HEK293T (cell line): ENCODE data around the gene NSDHL.
"Not testable (repeated sequence)": the region's sequence is repeated elsewhere in the genome, so short reads cannot be mapped to it uniquely, and the experiment has no call there.

ENCODE experiments used
- FOXM1 ChIP-seq: fragments of 450-650 bp; IDR thresholded peaks from 2 replicates; pipeline ENCODE4 v1.6.1; 2017; ENCODE audit warnings: mild to moderate bottlenecking, borderline replicate concordance
- TF ChIP-seq, protein P1 (sequence below): fragments of 450-650 bp; IDR thresholded peaks from 2 replicates; pipeline ENCODE4 v1.6.1; 2016

DNA sequence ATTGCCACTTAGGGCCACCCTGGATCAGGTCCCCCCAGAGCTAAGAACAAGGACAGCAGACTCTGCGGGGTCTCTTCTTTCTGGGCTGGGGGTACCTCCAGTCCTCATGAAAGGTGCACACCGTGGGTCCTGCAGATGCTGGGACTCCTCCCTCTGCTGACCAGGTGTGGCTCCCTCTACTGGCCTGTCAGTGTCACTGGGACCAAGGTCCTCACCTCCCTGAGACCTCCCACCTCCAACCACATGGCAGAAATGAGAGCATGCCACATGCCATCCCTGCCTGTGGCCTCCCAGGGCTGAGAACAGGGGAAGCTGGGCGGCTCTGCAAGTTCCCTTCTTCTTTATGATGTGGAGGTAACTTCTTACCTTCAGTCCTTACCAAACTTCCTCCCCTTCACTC, 43.8 kb upstream of the NSDHL start:
- TF ChIP-seq, protein P1, sequence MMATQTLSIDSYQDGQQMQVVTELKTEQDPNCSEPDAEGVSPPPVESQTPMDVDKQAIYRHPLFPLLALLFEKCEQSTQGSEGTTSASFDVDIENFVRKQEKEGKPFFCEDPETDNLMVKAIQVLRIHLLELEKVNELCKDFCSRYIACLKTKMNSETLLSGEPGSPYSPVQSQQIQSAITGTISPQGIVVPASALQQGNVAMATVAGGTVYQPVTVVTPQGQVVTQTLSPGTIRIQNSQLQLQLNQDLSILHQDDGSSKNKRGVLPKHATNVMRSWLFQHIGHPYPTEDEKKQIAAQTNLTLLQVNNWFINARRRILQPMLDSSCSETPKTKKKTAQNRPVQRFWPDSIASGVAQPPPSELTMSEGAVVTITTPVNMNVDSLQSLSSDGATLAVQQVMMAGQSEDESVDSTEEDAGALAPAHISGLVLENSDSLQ, result not testable (repeated sequence)
- TF ChIP-seq FOXM1, result not testable (repeated sequence)
